Measurements from ENCODE around the gene C1QL4. TPM values are rescaled to one million over a fixed set of nuclear protein-coding genes. Genes with fewer than 3 reads are reported as not detected.

The C1QL4 gene
- polyA plus RNA-seq, 1 donor (not counting 4 experiments of a cell fraction or from before 2014, with no cell fraction given): 0.07 TPM

GRCh38 chr12:49368240-49368600, 31.2 kb upstream of the C1QL4 start:
- dilution Hi-C loops (cut with MboI; ENCODE audit: extremely low pct_ligation_motif_present, low sequenced_read_pairs): no loop called here
- Histone ChIP-seq H2AFZ (ENCODE audit: control insufficient read depth, low read length) (peak overlapping the region; percentile 73), H3K36me3 (ENCODE audit: control insufficient read depth in 2 of 2, extremely low read depth in 1 of 2, insufficient read depth in 2 of 2, low read length in 2 of 2) (peaks cover 2% of the 10 kb centered on the region in 2 experiments), H3K4me2 (ENCODE audit: control insufficient read depth, extremely low read depth, insufficient read depth, low read depth, low read length) (peak overlapping the region; percentile 73), H3K9me1 (ENCODE audit: control insufficient read depth, extremely low read depth, insufficient read depth, low read length) (no peaks in the 10 kb centered on the region), H3K4me1 (ENCODE audit: control insufficient read depth, extremely low read depth, insufficient read depth, low read length) (peaks cover 33% of the 10 kb centered on the region), H3K9ac (ENCODE audit: control insufficient read depth, extremely low read depth, insufficient read depth, low read length) (peak overlapping the region; percentile 96), H3K27ac (ENCODE audit: control insufficient read depth, insufficient read depth, low read length) (peak overlapping the region; percentile 91), H3K4me3 (ENCODE audit: control insufficient read depth in 2 of 3, extremely low read depth in 1 of 3, insufficient read depth in 2 of 3, low read depth in 1 of 3, low read length in 3 of 3) (peak overlapping the region; percentile 78 to 97 (median 91)), H4K20me1 (ENCODE audit: control insufficient read depth, extremely low read depth, insufficient read depth, low read length) (no peaks in the 10 kb centered on the region), H3K9me3 (ENCODE audit: control insufficient read depth, low read depth, low read length) (no peaks in the 10 kb centered on the region), H3K79me2 (ENCODE audit: control insufficient read depth, insufficient read depth, low read length) (peaks cover 62% of the 10 kb centered on the region), H3K27me3 (ENCODE audit: control insufficient read depth, extremely low read depth, insufficient read depth, low read length) (no peaks in the 10 kb centered on the region)
- TF ChIP-seq EZH2 (IDR thresholded peaks at IDR 0.05; ENCODE audit: low read length) (no peak), CTCF (optimal IDR thresholded peaks at IDR 0.05 in 1 of 3, IDR thresholded peaks at IDR 0.05 in 1 of 3, conservative IDR thresholded peaks at IDR 0.05 in 1 of 3; ENCODE audit: extremely low read depth in 1 of 3, insufficient read depth in 2 of 3, low read length in 3 of 3) (no peak)
- FAIRE-seq (no peak), DNase-seq (ENCODE audit: low read depth, low spot score) (no peak)

- H3K4me3 ChIP-seq (ENCODE audit: control insufficient read depth in 2 of 3, extremely low read depth in 1 of 3, insufficient read depth in 2 of 3, low read depth in 1 of 3, low read length in 3 of 3): peak within 1 kb of the TSS; percentile 78 to 97 (median 91)
- peaks cover 56% of the 10 kb centered on the region for H3K79me2 ChIP-seq (ENCODE audit: control insufficient read depth, insufficient read depth, low read length)
- no peaks in the 10 kb centered on the region for H3K9me1 ChIP-seq (ENCODE audit: control insufficient read depth, extremely low read depth, insufficient read depth, low read length)
- H3K9me3 ChIP-seq (ENCODE audit: control insufficient read depth, low read depth, low read length): no peaks in the 10 kb centered on the region
- H3K27ac ChIP-seq (ENCODE audit: control insufficient read depth, insufficient read depth, low read length): peak within 1 kb of the TSS; percentile 91
- peaks cover 33% of the 10 kb centered on the region for H3K4me1 ChIP-seq (ENCODE audit: control insufficient read depth, extremely low read depth, insufficient read depth, low read length)
- DNase-seq (ENCODE audit: low read depth, low spot score): no peak
- peak within 1 kb of the TSS; percentile 90 for H3K4me2 ChIP-seq (ENCODE audit: control insufficient read depth, extremely low read depth, insufficient read depth, low read depth, low read length)
- dilution Hi-C loops (cut with MboI; ENCODE audit: extremely low pct_ligation_motif_present, low sequenced_read_pairs): no loop called here
- no peaks in the 10 kb centered on the region for H4K20me1 ChIP-seq (ENCODE audit: control insufficient read depth, extremely low read depth, insufficient read depth, low read length)
- no peak for TF ChIP-seq EZH2 (IDR thresholded peaks at IDR 0.05; ENCODE audit: low read length)
- no peak for TF ChIP-seq CTCF (optimal IDR thresholded peaks at IDR 0.05 in 1 of 3, IDR thresholded peaks at IDR 0.05 in 1 of 3, conservative IDR thresholded peaks at IDR 0.05 in 1 of 3; ENCODE audit: extremely low read depth in 1 of 3, insufficient read depth in 2 of 3, low read length in 3 of 3)
- H3K36me3 ChIP-seq (ENCODE audit: control insufficient read depth in 2 of 2, extremely low read depth in 1 of 2, insufficient read depth in 2 of 2, low read length in 2 of 2): peaks cover 0 to 2% of the 10 kb centered on the region in 2 experiments
- FAIRE-seq: no peak
- peak within 1 kb of the TSS; percentile 96 for H3K9ac ChIP-seq (ENCODE audit: control insufficient read depth, extremely low read depth, insufficient read depth, low read length)
- peak within 1 kb of the TSS; percentile 93 for H2AFZ ChIP-seq (ENCODE audit: control insufficient read depth, low read length)
- no peaks in the 10 kb centered on the region for H3K27me3 ChIP-seq (ENCODE audit: control insufficient read depth, extremely low read depth, insufficient read depth, low read length)
Measured at GRCh38 chr12:49367381-49368239, 30.6 kb upstream of the C1QL4 start, which contains the start of gene SPATS2. Gene SPATS2 (plus strand): TSS chr12:49367462. CDS start chr12:49461013, 93,551 bp downstream.

All from keratinocyte (primary cell).